ENCODE data around the gene SENP5.

SENP5 gene

GRCh38 chr3:196969134-196969659 is 101.5 kb downstream of the SENP5 start:
- no peak for TF ChIP-seq FOXP2 (optimal IDR thresholded peaks at IDR 0.05; ENCODE audit: borderline replicate concordance, extremely low read depth, extremely low read length, insufficient read depth)
- no peak for TF ChIP-seq POLR2AphosphoS5 (IDR thresholded peaks at IDR 0.05; ENCODE audit: low read depth, low read length)
- no peak for TF ChIP-seq REST (IDR thresholded peaks at IDR 0.05; ENCODE audit: insufficient read depth in 1 of 2, low read depth in 2 of 2, low read length in 2 of 2)
- TF ChIP-seq SIN3A (IDR thresholded peaks at IDR 0.05; ENCODE audit: borderline replicate concordance, insufficient read depth, low read length), result no peak
- TF ChIP-seq TAF1 (IDR thresholded peaks at IDR 0.05; ENCODE audit: borderline replicate concordance, insufficient read depth, low read length), result no peak

- TF ChIP-seq TAF1 (IDR thresholded peaks at IDR 0.05; ENCODE audit: borderline replicate concordance, insufficient read depth, low read length) (no peak), FOXP2 (optimal IDR thresholded peaks at IDR 0.05; ENCODE audit: borderline replicate concordance, extremely low read depth, extremely low read length, insufficient read depth) (peak; percentile 22)
These were observed 102.2 kb downstream of the SENP5 start for GRCh38 chr3:196969660-196970546.

- no peak for TF ChIP-seq REST (IDR thresholded peaks at IDR 0.05; ENCODE audit: insufficient read depth in 1 of 2, low read depth in 2 of 2, low read length in 2 of 2)
- no peak for TF ChIP-seq FOXP2 (optimal IDR thresholded peaks at IDR 0.05; ENCODE audit: borderline replicate concordance, extremely low read depth, extremely low read length, insufficient read depth)
- no peak for TF ChIP-seq SIN3A (IDR thresholded peaks at IDR 0.05; ENCODE audit: borderline replicate concordance, insufficient read depth, low read length)
- no peak for TF ChIP-seq POLR2AphosphoS5 (IDR thresholded peaks at IDR 0.05; ENCODE audit: low read depth, low read length)
- TF ChIP-seq TAF1 (IDR thresholded peaks at IDR 0.05; ENCODE audit: borderline replicate concordance, insufficient read depth, low read length), result no peak
These were observed 102.9 kb downstream of the SENP5 start for GRCh38 chr3:196970547-196971093.

- TF ChIP-seq FOXP2 (optimal IDR thresholded peaks at IDR 0.05; ENCODE audit: borderline replicate concordance, extremely low read depth, extremely low read length, insufficient read depth) (no peak), REST (IDR thresholded peaks at IDR 0.05; ENCODE audit: insufficient read depth in 1 of 2, low read depth in 2 of 2, low read length in 2 of 2) (no peak), SIN3A (IDR thresholded peaks at IDR 0.05; ENCODE audit: borderline replicate concordance, insufficient read depth, low read length) (no peak), TAF1 (IDR thresholded peaks at IDR 0.05; ENCODE audit: borderline replicate concordance, insufficient read depth, low read length) (no peak), POLR2AphosphoS5 (IDR thresholded peaks at IDR 0.05; ENCODE audit: low read depth, low read length) (no peak)
These were observed 103.5 kb downstream of the SENP5 start for GRCh38 chr3:196971094-196971698.

GRCh38 chr3:196974661-196975060 is 106.9 kb downstream of the SENP5 start:
- no peak for TF ChIP-seq TAF1 (IDR thresholded peaks at IDR 0.05; ENCODE audit: borderline replicate concordance, insufficient read depth, low read length)
- TF ChIP-seq POLR2AphosphoS5 (IDR thresholded peaks at IDR 0.05; ENCODE audit: low read depth, low read length), result no peak
- no peak for TF ChIP-seq SIN3A (IDR thresholded peaks at IDR 0.05; ENCODE audit: borderline replicate concordance, insufficient read depth, low read length)
- no peak for TF ChIP-seq REST (IDR thresholded peaks at IDR 0.05; ENCODE audit: insufficient read depth in 1 of 2, low read depth in 2 of 2, low read length in 2 of 2)
- no peak for TF ChIP-seq FOXP2 (optimal IDR thresholded peaks at IDR 0.05; ENCODE audit: borderline replicate concordance, extremely low read depth, extremely low read length, insufficient read depth)
